SK-MEL-5 (cell line): ENCODE results near the gene PCDHGA10. TPM values are rescaled to one million over a fixed set of nuclear protein-coding genes. Genes with fewer than 3 reads are reported as not detected.
"Not testable (repeated sequence)": the region's sequence is repeated elsewhere in the genome, so short reads cannot be mapped to it uniquely, and the experiment has no call there.

Experiments used
- DNase-seq: peaks from one replicate; pipeline ENCODE4 v3.0.0-alpha.2; 2016; ENCODE audit warnings: low read depth, low spot score
- in situ Hi-C: cut with HindIII; loops from 2 replicates; pipeline ENCODE4 v1.10.0; 2016; ENCODE audit warnings: low sequenced_read_pairs, high pct_unique_total_duplicates, low pct_unique_long_range_greater_than_20kb
- total RNA-seq: library from RNA; depleted of rRNA; stranded (reverse); fragments of >200 nt; shearing (Covaris generic); gene quantifications from 2 replicates; pipeline ENCODE4 v1.2.3, GENCODE V29; 2014

PCDHGA10 gene
- total RNA-seq, 1 experiment from 2014 or later, result 0.18 TPM

DNA sequence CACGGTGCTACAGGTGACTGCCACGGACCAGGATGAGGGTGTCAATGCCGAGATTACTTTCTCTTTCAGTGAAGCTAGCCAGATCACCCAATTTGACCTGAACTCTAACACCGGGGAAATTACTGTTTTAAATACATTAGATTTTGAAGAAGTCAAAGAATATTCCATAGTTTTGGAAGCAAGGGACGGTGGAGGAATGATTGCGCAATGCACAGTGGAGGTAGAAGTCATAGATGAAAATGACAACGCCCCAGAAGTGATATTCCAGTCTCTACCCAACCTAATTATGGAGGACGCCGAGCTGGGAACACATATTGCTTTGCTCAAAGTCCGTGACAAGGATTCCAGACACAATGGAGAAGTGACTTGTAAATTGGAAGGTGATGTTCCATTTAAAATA, 24.1 kb upstream of the PCDHGA10 start:
- DNase-seq, result no peak
- in situ Hi-C loops, result no loop called here

DNA sequence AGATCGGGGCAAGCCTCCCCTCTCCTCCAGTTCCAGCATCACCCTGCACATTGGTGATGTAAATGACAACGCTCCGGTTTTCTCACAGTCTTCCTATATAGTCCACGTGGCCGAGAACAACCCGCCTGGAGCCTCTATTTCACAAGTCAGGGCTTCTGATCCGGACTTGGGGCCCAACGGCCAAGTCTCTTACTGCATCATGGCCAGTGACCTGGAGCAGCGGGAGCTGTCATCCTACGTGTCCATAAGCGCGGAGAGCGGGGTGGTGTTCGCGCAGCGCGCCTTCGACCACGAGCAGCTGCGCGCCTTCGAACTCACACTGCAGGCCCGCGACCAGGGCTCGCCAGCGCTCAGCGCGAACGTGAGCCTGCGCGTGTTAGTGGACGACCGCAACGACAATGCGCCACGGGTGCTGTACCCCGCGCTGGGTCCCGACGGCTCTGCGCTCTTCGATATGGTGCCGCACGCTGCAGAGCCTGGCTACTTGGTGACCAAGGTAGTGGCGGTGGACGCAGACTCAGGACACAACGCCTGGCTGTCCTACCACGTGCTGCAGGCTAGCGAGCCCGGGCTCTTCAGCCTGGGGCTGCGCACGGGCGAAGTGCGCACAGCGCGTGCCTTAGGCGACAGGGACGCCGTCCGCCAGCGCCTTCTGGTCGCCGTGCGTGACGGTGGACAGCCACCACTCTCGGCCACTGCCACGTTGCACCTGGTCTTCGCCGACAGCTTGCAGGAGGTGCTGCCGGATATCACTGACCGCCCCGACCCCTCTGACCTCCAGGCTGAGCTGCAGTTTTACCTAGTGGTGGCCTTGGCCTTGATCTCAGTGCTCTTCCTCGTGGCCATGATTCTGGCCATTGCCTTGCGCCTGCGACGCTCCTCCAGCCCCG, 23.4 kb upstream of the PCDHGA10 start:
- in situ Hi-C loops, result no loop called here
- DNase-seq, result no peak

DNA sequence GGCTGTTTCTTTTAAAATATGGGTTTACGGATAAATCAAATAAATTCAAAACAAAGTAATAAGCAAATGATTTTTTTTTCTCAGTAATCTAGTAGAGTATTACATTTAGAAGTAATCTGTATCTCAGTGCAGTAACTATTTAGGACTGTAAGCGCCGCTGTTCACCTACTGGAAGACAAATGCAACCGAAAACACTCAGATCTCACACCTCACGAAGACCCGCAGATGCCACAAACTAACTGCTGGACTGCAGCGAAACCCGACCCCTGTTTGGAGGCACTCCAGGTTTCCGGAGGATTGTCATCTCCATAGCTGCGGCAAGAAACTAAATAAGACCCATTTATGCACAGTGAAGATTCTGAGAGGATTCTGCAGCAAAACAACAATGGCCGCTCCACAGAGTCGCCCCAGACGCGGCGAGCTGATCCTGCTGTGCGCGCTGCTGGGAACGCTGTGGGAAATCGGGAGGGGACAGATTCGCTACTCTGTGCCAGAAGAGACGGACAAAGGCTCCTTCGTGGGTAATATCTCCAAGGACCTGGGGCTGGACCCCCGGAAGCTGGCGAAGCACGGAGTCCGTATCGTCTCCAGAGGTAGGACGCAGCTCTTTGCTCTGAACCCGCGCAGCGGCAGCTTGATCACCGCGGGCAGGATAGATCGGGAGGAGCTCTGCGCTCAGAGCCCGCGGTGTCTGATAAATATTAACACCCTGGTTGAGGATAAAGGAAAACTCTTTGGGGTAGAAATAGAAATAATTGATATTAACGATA, 20.2 kb upstream of the PCDHGA10 start, which contains the start of gene PCDHGA8:
Gene PCDHGA8, plus strand, starts transcription at position 205 of the 770 bp plus-strand sequence. Its CDS starts 181 bp downstream, at position 386.
- DNase-seq, result no peak
- in situ Hi-C loops, result no loop called here

- no peak for DNase-seq
- in situ Hi-C loops, result no loop called here
Observed at GRCh38 chr5:141393267-141393666, 19.5 kb upstream of the PCDHGA10 start.

DNA sequence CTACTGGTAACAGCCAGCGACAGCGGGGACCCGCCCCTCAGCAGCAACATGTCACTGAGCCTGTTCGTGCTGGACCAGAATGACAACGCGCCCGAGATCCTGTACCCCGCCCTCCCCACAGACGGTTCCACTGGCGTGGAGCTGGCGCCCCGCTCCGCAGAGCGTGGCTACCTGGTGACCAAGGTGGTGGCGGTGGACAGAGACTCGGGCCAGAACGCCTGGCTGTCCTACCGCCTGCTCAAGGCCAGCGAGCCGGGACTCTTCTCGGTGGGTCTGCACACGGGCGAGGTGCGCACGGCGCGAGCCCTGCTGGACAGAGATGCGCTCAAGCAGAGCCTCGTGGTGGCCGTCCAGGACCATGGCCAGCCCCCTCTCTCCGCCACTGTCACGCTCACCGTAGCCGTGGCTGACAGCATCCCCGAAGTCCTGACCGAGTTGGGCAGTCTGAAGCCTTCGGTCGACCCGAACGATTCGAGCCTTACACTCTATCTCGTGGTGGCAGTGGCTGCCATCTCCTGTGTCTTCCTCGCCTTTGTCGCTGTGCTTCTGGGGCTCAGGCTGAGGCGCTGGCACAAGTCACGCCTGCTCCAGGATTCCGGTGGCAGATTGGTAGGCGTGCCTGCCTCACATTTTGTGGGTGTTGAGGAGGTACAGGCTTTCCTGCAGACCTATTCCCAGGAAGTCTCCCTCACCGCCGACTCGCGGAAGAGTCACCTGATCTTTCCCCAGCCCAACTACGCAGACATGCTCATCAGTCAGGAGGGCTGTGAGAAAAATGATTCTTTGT, 18.2 kb upstream of the PCDHGA10 start:
- in situ Hi-C loops, result not testable (repeated sequence)

GRCh38 chr5:141397756-141398551, 14.8 kb upstream of the PCDHGA10 start, which contains the start of gene PCDHGB5:
Gene PCDHGB5, plus strand, starts transcription at chr5:141397947. Its CDS starts 181 bp downstream, at chr5:141398128.
- DNase-seq, in situ Hi-C loops: not testable (repeated sequence)

More for the DNA sequence above, 18.2 kb upstream of the PCDHGA10 start:
- DNase-seq, result not testable (repeated sequence)

GRCh38 chr5:141398608-141399007, 14.2 kb upstream of the PCDHGA10 start:
- in situ Hi-C loops, result no loop called here

DNA sequence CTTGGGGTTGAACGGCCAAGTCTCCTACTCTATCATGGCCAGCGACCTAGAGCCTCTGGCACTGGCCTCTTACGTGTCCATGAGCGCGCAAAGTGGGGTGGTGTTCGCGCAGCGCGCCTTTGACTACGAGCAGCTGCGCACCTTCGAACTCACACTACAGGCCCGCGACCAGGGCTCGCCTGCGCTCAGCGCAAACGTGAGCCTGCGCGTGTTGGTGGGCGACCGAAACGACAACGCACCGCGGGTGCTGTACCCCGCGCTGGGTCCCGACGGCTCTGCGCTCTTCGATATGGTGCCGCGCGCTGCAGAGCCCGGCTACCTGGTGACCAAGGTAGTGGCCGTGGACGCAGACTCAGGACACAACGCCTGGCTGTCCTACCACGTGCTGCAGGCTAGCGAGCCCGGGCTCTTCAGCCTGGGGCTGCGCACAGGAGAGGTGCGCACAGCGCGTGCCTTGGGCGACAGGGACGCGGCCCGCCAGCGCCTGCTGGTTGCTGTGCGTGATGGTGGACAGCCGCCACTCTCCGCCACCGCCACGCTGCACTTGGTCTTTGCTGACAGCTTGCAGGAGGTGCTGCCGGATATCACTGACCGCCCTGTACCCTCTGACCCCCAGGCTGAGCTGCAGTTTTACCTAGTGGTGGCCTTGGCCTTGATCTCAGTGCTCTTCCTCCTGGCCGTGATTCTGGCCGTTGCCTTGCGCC, 13.1 kb upstream of the PCDHGA10 start:
- in situ Hi-C loops, result no loop called here

More at GRCh38 chr5:141398608-141399007, 14.2 kb upstream of the PCDHGA10 start:
- no peak for DNase-seq

DNA sequence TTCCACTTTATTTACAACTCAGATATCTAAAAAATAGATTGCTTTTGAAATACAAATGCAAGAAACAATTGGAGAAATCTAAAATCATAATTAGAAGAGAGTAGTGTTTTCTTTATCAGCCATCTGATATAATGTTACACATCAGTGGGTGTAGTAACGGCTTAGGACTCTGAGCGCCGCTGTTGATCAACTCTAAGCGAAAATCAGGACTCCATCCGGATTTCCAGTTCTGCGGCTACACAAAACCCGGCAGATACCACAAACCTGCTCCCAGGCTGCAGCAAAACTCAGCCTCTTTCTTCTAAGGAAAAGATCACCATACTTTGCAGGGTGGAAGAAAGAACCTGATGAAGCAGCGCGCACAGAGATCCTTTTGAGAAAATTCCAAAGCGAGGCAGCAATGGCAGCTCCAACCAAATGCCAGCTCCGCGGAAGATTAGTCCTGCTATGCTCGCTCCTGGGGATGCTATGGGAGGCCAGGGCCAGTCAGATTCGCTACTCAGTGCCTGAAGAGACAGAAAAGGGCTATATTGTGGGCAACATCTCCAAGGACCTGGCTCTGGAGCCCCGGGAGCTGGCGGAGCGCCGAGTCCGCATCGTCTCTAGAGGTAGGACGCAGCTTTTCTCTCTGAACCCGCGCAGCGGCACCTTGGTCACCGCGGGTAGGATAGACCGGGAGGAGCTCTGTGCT, 10.1 kb upstream of the PCDHGA10 start, which contains the start of gene PCDHGA9:
Gene PCDHGA9, plus strand, starts transcription at position 226 of the 691 bp plus-strand sequence. Its CDS starts 175 bp downstream, at position 401.
- peak; percentile 23 for DNase-seq
- in situ Hi-C loops, result no loop called here

More for the DNA sequence above, 13.1 kb upstream of the PCDHGA10 start:
- DNase-seq, result no peak

- DNase-seq, result no peak
- in situ Hi-C loops, result no loop called here
Observed at GRCh38 chr5:141403387-141403786, 9.4 kb upstream of the PCDHGA10 start.

DNA sequence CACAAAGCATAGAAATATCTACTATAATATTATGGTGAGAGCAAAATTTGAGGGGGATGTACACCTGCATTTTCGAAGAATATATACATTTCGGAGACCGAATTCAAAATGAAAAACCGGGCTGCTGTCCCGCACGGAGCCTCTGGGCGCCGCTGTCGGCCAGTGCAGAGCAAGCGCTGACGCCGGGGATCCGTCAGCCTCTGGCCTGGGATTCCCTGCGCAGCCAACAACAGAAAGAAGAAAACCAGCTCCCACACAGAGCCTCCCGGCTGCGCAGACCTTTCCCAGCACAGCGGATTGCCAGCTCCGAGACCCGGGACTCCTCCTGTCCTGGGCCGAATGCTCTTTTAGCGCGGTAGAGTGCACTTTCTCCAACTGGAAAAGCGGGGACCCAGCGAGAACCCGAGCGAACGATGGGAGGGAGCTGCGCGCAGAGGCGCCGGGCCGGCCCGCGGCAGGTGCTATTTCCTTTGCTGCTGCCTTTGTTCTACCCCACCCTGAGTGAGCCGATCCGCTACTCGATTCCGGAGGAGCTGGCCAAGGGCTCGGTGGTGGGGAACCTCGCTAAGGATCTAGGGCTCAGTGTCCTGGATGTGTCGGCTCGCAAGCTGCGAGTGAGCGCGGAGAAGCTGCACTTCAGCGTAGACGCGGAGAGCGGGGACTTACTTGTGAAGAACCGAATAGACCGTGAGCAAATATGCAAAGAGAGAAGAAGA, 4.8 kb upstream of the PCDHGA10 start, which contains the start of gene PCDHGB6:
Gene PCDHGB6, plus strand, starts transcription at position 232 of the 716 bp plus-strand sequence. Its CDS starts 182 bp downstream, at position 414.
- DNase-seq, in situ Hi-C loops: not testable (repeated sequence)

DNA sequence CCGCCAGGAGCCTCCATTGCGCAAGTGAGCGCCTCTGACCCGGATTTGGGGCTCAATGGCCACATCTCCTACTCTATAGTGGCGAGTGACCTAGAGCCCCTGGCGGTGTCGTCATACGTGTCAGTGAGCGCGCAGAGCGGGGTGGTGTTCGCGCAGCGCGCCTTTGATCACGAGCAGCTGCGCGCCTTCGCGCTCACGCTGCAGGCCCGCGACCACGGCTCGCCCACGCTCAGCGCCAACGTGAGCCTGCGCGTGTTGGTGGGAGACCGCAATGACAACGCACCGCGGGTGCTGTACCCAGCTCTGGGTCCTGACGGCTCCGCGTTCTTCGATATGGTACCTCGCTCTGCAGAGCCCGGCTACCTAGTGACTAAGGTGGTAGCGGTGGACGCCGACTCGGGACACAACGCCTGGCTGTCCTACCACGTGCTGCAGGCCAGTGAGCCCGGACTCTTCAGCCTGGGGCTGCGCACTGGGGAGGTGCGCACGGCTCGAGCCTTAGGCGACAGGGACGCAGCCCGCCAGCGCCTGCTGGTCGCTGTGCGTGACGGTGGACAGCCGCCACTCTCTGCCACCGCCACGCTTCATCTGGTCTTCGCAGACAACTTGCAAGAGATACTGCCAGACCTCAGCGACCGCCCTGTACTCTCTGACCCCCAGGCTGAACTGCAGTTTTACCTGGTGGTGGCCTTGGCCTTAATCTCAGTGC, 3.0 kb upstream of the PCDHGA10 start:
- in situ Hi-C loops, result no loop called here
- DNase-seq, result no peak

DNA sequence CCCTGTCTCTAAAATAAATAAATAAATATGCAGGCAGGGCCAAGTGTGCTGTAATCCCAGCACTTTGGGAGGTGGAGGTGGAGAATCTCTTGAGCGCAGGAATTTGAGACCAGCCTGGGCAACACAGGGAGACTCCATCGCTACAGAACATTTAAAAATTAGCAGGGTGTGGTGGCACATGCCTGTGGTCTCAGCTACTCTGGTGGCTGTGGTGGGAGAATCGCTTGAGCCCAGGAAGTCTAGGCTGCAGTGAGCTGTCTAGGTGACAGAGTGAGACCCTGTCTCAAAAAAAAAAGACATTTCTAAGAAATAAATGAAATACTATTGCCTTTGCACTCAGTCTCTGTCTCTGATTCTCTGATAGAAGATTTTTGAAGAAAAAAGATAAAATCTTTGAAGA, 1.2 kb upstream of the PCDHGA10 start:
- in situ Hi-C loops, result no loop called here
- no peak for DNase-seq

GRCh38 chr5:141413540-141414069, 818 bp downstream of the PCDHGA10 start:
- in situ Hi-C loops, result no loop called here
- DNase-seq, result no peak
